OCI-LY3 (cell line): ENCODE results near the gene NAT10.
"Not testable (repeated sequence)": the region's sequence is repeated elsewhere in the genome, so short reads cannot be mapped to it uniquely, and the experiment has no call there.

Source experiments
- H2AFZ ChIP-seq: fragments of 200-600, 300-600 bp; shearing (Covaris generic); 2 replicates; pipeline ENCODE4 v1.6.0; 2014; ENCODE audit warnings: antibody characterized with exemption, low read depth, low read length
- H3K27ac ChIP-seq: fragments of 200-600, 300-600 bp; sonication (generic); 2 replicates; pipeline ENCODE4 v1.5.1; 2014; ENCODE audit warnings: mild to moderate bottlenecking, low read length, moderate library complexity, mixed read lengths
- H3K27me3 ChIP-seq: fragments of 200-600, 300-600 bp; sonication (generic); 2 replicates; pipeline ENCODE4 v1.6.1; 2014; ENCODE audit warnings: low read depth, low read length, mixed read lengths
- H3K36me3 ChIP-seq: fragments of 200-600, 300-600 bp; sonication (generic); replicated peaks from 2 replicates; pipeline ENCODE3; 2014; ENCODE audit warnings: low read depth, low read length, mixed read lengths
- H3K4me1 ChIP-seq: fragments of 300-600, 200-600 bp; sonication (generic); 2 replicates; pipeline ENCODE4 v1.6.1; 2014; ENCODE audit warnings: low read length, mixed read lengths
- H3K4me2 ChIP-seq: fragments of 200-600, 300-600 bp; sonication (generic); 2 replicates; pipeline ENCODE4 v1.6.1; 2014; ENCODE audit warnings: low read length, mixed read lengths
- H3K4me3 ChIP-seq: fragments of 300-600, 200-600 bp; sonication (generic); 2 replicates; pipeline ENCODE4 v1.5.1; 2014; ENCODE audit warnings: antibody characterized with exemption, mild to moderate bottlenecking, low read length, moderate library complexity
- H3K79me2 ChIP-seq: fragments of 300-600, 200-600 bp; shearing (Covaris generic); 2 replicates; pipeline ENCODE4 v1.6.1; 2014; ENCODE audit warnings: mild to moderate bottlenecking, low read length, mixed read lengths
- H3K9ac ChIP-seq: fragments of 300-600, 200-600 bp; shearing (Covaris generic); 2 replicates; pipeline ENCODE4 v1.6.0; 2014; ENCODE audit warnings: mild to moderate bottlenecking, low read length, moderate library complexity
- H3K9me3 ChIP-seq: fragments of 200-600, 300-600 bp; shearing (Covaris generic); 2 replicates; pipeline ENCODE4 v1.6.1; 2014; ENCODE audit warnings: low read length, mixed read lengths; ENCODE audit not compliant: insufficient read depth
- H4K20me1 ChIP-seq: fragments of 200-600, 300-600 bp; sonication (generic); 2 replicates; pipeline ENCODE4 v1.6.1; 2016; ENCODE audit warnings: low read length, mixed read lengths; ENCODE audit not compliant: insufficient read depth
- EZH2phosphoT487 ChIP-seq: fragments of 200-600 bp; shearing (Covaris generic); IDR thresholded peaks from 2 replicates; pipeline ENCODE4 v1.6.1; 2018; ENCODE audit warnings: antibody characterized with exemption, mixed run types, low read depth
- TF ChIP-seq, protein P1 (sequence below): fragments of 200-600, 300-600 bp; sonication (generic); IDR thresholded peaks from 2 replicates; pipeline ENCODE4 v1.5.1; 2014; ENCODE audit warnings: antibody characterized with exemption, low read length, low read depth

Gene NAT10

DNA sequence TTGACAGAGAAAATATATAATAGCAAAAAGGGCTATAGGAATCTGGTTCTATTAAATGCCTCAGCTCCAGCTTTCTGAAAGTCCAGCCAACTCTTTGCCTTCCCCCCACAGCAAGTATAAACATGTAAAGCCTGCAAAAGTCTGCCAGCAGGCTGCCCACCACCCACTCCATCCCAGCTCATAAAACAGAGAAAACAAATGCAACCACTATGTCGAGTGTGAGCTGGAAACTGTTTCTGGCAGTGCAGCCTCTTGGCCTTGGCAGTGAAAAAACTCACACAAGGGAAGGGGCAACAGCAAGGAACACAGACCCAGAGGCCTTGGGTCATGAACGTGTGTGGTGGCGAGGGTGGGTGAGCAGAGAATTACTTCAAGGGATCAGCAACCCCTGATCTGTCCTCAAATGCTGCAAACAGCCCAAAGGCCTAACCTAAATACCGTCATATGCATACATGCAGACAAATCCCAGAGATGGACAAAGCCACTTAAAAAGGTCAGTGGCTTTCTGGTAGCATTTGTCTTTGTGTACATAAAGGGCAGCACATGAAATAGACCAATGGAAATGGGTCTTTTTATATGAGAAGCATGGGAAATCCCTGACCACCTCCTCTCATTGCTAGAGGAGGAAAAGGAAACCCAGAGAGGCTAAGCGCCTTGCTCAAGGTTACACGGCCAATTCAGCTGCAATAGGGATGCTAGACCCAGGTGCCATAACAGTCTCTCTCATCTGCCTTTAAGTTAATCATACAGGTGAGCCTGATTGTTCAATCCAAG, 74.8 kb downstream of the NAT10 start:
- H4K20me1 ChIP-seq = no peaks in the 10 kb centered on the region
- H3K27me3 ChIP-seq = no peaks in the 10 kb centered on the region
- H3K9me3 ChIP-seq = no peaks in the 10 kb centered on the region
- H3K4me3 ChIP-seq = no peak overlapping the region
- H3K27ac ChIP-seq = no peak overlapping the region
- no peak overlapping the region for H3K9ac ChIP-seq
- H3K4me1 ChIP-seq = peaks cover 49% of the 10 kb centered on the region
- TF ChIP-seq, protein P1, sequence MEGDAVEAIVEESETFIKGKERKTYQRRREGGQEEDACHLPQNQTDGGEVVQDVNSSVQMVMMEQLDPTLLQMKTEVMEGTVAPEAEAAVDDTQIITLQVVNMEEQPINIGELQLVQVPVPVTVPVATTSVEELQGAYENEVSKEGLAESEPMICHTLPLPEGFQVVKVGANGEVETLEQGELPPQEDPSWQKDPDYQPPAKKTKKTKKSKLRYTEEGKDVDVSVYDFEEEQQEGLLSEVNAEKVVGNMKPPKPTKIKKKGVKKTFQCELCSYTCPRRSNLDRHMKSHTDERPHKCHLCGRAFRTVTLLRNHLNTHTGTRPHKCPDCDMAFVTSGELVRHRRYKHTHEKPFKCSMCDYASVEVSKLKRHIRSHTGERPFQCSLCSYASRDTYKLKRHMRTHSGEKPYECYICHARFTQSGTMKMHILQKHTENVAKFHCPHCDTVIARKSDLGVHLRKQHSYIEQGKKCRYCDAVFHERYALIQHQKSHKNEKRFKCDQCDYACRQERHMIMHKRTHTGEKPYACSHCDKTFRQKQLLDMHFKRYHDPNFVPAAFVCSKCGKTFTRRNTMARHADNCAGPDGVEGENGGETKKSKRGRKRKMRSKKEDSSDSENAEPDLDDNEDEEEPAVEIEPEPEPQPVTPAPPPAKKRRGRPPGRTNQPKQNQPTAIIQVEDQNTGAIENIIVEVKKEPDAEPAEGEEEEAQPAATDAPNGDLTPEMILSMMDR = no peak
- TF ChIP-seq EZH2phosphoT487 = no peak
- peaks cover 6% of the 10 kb centered on the region; the same call in 1 of the 2 replicates for H3K79me2 ChIP-seq
- no peak overlapping the region for H2AFZ ChIP-seq
- H3K4me2 ChIP-seq = no peak overlapping the region
- H3K36me3 ChIP-seq = peaks cover 7% of the 10 kb centered on the region

DNA sequence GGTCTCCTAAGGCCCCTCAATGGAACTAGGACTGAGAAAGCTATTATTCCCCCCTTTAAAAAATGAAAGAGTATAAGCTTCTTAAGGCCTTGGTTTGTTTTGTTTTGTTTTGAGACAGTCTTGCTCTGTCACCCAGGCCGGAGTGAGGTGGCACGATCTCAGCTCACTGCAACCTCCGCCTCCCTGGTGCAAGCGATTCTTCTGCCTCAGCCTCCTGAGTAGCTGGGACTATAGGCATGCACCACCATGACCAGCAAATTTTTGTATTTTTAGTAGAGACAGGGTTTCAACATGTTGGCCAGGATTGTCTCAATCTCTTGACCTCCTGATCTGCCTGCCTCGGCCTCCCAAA, 75.4 kb downstream of the NAT10 start:
- H3K27ac ChIP-seq, H3K27me3 ChIP-seq, H3K4me2 ChIP-seq, H3K36me3 ChIP-seq, H3K9ac ChIP-seq, H3K4me3 ChIP-seq, H4K20me1 ChIP-seq, H3K79me2 ChIP-seq, H3K9me3 ChIP-seq, H2AFZ ChIP-seq: not testable (repeated sequence)
- peaks cover 49% of the 10 kb centered on the region for H3K4me1 ChIP-seq

DNA sequence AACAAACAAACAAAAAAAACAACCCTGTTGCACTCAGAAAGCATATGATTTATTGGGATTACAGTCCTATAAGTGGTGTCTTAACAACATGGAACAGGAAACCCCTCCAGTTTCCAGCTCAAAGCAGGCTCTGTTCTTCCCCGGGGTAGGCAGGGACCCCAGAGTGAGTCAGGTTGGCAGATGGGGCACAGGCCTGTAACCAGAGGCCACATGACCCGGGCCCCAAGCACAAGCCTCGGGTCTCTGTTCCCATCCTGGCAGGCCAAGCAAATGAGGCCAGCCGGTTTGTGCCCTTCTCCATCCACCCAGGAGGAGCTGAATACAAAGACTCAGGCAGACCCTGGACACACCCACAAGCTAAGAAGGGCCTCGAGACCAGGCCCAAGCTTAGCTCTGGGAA, 75.8 kb downstream of the NAT10 start:
- no peak overlapping the region for H3K27ac ChIP-seq
- no peak overlapping the region for H3K9ac ChIP-seq
- peaks cover 6% of the 10 kb centered on the region; the same call in 1 of the 2 replicates for H3K79me2 ChIP-seq
- no peaks in the 10 kb centered on the region for H3K27me3 ChIP-seq
- no peak overlapping the region for H3K4me2 ChIP-seq
- no peaks in the 10 kb centered on the region for H3K9me3 ChIP-seq
- H3K4me1 ChIP-seq = peaks cover 46% of the 10 kb centered on the region
- no peaks in the 10 kb centered on the region for H4K20me1 ChIP-seq
- H2AFZ ChIP-seq = no peak overlapping the region
- TF ChIP-seq EZH2phosphoT487 = no peak
- TF ChIP-seq, protein P1 = no peak
- H3K4me3 ChIP-seq = no peak overlapping the region
- peaks cover 7% of the 10 kb centered on the region for H3K36me3 ChIP-seq

DNA sequence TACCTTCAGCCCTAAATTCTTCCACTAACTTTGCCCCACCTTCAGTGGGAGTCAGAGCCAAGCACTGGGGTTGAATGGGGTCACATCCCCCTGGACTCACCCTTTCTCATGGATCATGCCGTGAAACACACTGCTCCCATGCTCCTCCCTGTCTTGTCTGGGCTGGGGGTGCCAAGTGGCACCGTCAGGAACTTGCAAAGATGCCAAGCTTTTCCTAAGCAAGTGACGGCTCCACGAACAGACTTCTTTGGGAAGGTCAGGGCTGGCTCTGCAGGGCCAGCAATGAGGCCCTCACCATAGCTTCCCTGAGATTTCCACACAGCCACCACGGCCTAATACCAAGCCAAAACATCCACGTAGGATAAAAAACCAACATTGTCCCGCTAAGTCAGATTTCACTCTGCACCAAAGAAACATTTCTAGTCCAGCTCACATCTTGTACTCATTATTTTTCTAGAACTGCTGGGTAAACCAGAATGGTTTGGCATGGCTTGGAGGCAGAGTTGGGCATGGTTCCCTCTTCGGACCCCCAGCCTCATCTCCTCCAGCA, 76.5 kb downstream of the NAT10 start:
- peak overlapping the region; percentile 12; the same call in 1 of the 2 replicates for H3K4me2 ChIP-seq
- no peak overlapping the region for H3K4me3 ChIP-seq
- H3K27ac ChIP-seq = no peak overlapping the region
- H3K4me1 ChIP-seq = peaks cover 41% of the 10 kb centered on the region
- peaks cover 7% of the 10 kb centered on the region for H3K36me3 ChIP-seq
- H4K20me1 ChIP-seq = no peaks in the 10 kb centered on the region
- no peak overlapping the region for H2AFZ ChIP-seq
- no peaks in the 10 kb centered on the region for H3K27me3 ChIP-seq
- TF ChIP-seq, protein P1 = no peak
- TF ChIP-seq EZH2phosphoT487 = no peak
- H3K9me3 ChIP-seq = no peaks in the 10 kb centered on the region
- H3K9ac ChIP-seq = no peak overlapping the region
- peaks cover 6% of the 10 kb centered on the region; the same call in 1 of the 2 replicates for H3K79me2 ChIP-seq
